Measurements from ENCODE around the gene LTA4H. TPM values are rescaled to one million over a fixed set of nuclear protein-coding genes. Genes with fewer than 3 reads are reported as not detected.

The LTA4H gene
- total RNA-seq, 1 donor from 2014 or later = 35.4 TPM

DNA sequence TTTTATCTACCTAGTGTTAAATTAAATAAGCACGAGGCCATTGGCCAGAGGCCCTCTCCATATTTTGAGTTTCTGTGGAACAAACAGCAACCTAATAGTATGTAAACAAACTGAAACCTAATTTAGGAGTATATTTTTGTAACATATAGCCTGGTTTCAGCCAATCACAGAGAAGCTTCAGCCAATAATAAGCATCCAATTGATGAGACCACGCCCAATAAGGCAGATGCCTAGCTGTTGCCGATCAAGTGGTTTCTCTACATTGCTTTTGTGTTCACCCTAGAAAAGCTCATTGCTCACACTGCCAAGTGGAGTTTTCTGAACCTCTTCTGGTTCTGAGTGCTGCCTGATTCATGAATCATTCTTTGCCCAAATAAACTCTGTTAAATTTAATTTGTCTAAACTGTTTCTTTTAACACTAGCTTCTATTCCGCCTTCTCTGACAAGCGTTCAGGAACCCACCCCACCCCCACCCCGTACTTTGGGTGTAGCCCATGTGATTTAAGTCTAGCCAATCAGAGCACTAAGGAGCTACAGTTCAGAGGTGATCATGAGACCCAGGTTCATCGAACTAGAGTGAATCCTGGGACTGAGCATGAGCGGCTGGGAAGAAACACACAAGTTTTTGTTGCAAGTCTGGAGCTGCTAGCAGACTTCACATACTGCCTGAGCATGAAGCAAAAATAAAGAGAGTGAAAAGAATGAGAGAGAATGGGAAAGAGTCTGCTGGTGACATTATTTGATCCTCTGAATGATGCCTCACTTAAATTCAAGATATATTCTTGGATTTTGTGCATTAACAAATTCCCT lies 21.5 kb upstream of the LTA4H start:
- intact Hi-C loops (cut with micrococcal nuclease) = loop anchor here (10.0 kb wide), 1 partner anchor 358 kb away; no protein-coding TSS in a partner anchor
- Histone ChIP-seq H3K4me3 (no peak overlapping the region), H3K27me3 (ENCODE audit: low read depth) (no peaks in the 10 kb centered on the region), H3K9me3 (replicated peaks) (peaks cover 19% of the 10 kb centered on the region), H3K36me3 (no peaks in the 10 kb centered on the region), H3K4me1 (peaks cover 25% of the 10 kb centered on the region), H3K27ac (replicated peaks) (no peak overlapping the region)
- no peak for DNase-seq
- TF ChIP-seq, protein P1, sequence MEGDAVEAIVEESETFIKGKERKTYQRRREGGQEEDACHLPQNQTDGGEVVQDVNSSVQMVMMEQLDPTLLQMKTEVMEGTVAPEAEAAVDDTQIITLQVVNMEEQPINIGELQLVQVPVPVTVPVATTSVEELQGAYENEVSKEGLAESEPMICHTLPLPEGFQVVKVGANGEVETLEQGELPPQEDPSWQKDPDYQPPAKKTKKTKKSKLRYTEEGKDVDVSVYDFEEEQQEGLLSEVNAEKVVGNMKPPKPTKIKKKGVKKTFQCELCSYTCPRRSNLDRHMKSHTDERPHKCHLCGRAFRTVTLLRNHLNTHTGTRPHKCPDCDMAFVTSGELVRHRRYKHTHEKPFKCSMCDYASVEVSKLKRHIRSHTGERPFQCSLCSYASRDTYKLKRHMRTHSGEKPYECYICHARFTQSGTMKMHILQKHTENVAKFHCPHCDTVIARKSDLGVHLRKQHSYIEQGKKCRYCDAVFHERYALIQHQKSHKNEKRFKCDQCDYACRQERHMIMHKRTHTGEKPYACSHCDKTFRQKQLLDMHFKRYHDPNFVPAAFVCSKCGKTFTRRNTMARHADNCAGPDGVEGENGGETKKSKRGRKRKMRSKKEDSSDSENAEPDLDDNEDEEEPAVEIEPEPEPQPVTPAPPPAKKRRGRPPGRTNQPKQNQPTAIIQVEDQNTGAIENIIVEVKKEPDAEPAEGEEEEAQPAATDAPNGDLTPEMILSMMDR (IDR thresholded peaks at IDR 0.05; ENCODE audit: borderline replicate concordance) = no peak

DNA sequence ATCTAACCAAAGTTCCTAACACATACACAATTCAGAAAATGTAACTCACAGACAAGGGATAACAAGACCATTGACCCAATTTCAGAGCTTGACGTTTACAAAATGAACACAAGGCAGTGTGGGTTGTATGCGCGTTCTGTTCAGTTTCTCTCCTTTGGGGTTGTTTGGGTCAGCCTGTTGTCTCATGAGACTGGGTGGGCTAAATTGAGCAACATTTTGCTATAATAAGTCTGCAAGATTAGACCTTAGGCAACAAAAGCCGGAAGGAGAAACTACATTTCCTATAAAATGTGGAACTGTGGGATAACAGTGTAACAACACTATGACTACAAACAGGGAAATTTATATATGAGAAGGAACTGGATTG lies 18.8 kb upstream of the LTA4H start:
- Histone ChIP-seq H3K9me3 (replicated peaks) (peaks cover 19% of the 10 kb centered on the region), H3K36me3 (no peaks in the 10 kb centered on the region), H3K27me3 (ENCODE audit: low read depth) (no peaks in the 10 kb centered on the region), H3K4me1 (peaks cover 32% of the 10 kb centered on the region), H3K27ac (replicated peaks) (peak overlapping the region; percentile 86), H3K4me3 (peak overlapping the region; percentile 26)
- TF ChIP-seq, protein P1 (IDR thresholded peaks at IDR 0.05; ENCODE audit: borderline replicate concordance) = no peak
- intact Hi-C loops (cut with micrococcal nuclease) = loop anchor here (10.0 kb wide), 1 partner anchor 361 kb away; no protein-coding TSS in a partner anchor
- DNase-seq = no peak

DNA sequence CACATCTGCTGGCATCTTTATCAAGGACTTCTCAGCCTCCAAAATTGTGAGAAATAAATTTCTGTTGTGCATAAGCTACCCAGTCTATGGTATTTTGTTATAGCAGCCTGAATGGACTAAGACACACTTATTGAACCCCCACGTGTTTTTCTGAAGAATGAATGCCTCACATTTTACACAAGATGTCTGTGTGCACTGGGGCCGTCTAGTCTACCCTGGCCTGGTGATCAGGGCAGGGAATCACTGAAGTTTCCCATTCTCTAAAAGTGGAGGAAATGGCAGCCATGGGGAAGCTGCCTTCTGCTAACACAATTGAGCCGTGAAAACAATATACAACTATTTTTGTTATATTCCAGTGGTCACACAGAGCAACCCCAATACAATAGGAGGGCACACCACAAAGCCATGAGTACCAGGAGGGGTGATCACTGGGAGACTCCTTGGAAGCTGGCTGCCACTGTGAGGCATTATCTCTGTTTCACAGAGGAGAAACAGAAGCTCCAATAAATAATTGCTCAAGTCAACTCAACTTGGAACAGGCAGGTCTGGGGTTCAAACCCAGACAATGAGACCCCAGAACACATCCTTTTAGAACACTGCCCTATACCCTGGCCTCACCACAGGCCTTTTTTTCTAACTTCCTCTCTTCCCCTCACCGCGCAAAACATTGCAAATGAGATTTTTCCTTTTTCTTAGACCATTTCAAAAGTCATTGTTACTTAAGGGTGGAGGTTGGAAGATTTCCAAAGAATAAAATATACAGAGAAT lies 18.3 kb upstream of the LTA4H start:
- intact Hi-C loops (cut with micrococcal nuclease) = loop anchor here (10.0 kb wide), 1 partner anchor 361 kb away; no protein-coding TSS in a partner anchor
- peak overlapping the region; percentile 86 for H3K27ac ChIP-seq (replicated peaks)
- peak overlapping the region; percentile 26 for H3K4me3 ChIP-seq
- no peak for DNase-seq
- TF ChIP-seq, protein P1 (IDR thresholded peaks at IDR 0.05; ENCODE audit: borderline replicate concordance) = no peak
- H3K9me3 ChIP-seq (replicated peaks) = peaks cover 19% of the 10 kb centered on the region
- no peaks in the 10 kb centered on the region for H3K27me3 ChIP-seq (ENCODE audit: low read depth)
- H3K4me1 ChIP-seq = peaks cover 32% of the 10 kb centered on the region
- H3K36me3 ChIP-seq = no peaks in the 10 kb centered on the region

DNA sequence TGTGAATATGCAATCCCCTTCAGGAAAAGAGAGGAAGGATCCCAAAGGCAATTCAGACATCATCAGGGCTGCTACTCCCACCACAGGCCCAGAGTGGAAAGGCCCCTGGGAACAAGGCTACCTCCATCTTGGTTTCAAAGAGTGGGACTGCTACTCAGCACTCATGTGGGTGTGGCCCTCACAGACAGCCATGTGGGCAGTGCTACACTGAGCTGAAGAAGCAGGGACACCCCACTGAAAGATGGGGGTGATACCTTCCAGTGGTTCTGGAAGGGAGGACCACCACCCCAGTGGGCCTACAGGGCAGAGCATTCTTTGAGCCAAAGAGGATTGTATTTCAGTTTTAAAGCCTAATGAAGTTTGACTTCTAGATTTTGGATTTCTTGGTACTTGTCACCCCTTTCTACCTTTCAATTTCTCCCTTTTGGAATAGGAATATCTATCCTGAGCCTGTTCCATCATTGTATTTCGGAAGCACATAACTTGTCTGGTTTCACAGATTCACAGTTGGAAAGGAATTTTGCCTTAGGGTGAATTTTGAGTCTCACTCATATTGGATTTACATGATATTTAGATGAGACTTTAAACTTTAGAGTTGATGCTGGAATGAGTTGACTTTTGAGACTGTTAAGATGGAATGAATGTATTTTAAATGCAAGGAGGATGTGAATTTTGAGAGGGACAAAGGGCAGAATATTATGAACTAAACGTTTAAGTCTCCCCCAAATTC lies 16.5 kb upstream of the LTA4H start:
- Histone ChIP-seq H3K9me3 (replicated peaks) (peaks cover 11% of the 10 kb centered on the region), H3K27me3 (ENCODE audit: low read depth) (no peaks in the 10 kb centered on the region), H3K4me1 (peaks cover 38% of the 10 kb centered on the region), H3K27ac (replicated peaks) (peak overlapping the region; percentile 86), H3K36me3 (no peaks in the 10 kb centered on the region), H3K4me3 (no peak overlapping the region)
- TF ChIP-seq, protein P1 (IDR thresholded peaks at IDR 0.05; ENCODE audit: borderline replicate concordance) = no peak
- no peak for DNase-seq
- intact Hi-C loops (cut with micrococcal nuclease) = loop anchor here (10.0 kb wide), 1 partner anchor 363 kb away; no protein-coding TSS in a partner anchor

DNA sequence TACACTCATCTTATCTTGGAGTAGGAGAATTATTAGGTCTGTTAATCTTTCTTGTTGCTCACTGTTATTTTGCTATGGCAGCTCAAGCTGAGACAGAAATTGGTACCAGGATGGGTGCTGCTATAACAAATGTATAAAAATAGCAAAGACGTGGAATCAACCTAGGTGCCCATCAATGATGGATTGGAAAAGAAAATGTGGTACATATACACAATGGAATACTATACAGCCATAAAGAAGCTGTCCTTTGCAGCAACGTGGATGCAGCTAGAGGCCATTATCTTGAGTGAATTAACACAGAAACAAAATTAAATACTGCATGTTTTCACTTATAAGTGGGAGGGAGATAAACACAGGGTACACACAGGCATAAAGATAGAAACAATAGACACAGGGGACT lies 14.8 kb upstream of the LTA4H start:
- Histone ChIP-seq H3K36me3 (no peaks in the 10 kb centered on the region), H3K4me3 (no peak overlapping the region), H3K9me3 (replicated peaks) (no peaks in the 10 kb centered on the region), H3K4me1 (peaks cover 38% of the 10 kb centered on the region), H3K27me3 (ENCODE audit: low read depth) (no peaks in the 10 kb centered on the region), H3K27ac (replicated peaks) (no peak overlapping the region)
- intact Hi-C loops (cut with micrococcal nuclease) = loop anchor here (10.0 kb wide), 1 partner anchor 365 kb away; no protein-coding TSS in a partner anchor
- DNase-seq = no peak
- TF ChIP-seq, protein P1 (IDR thresholded peaks at IDR 0.05; ENCODE audit: borderline replicate concordance) = no peak
